ENCODE data around the gene IGSF21. TPM values are rescaled to one million over a fixed set of nuclear protein-coding genes. Genes with fewer than 3 reads are reported as not detected.

The IGSF21 gene
- total and polyA plus RNA-seq, 2 of the 8 experiments (the other 6 are each of a cell fraction or from before 2014, with no cell fraction given) = 22.5 to 28.5 TPM

GRCh38 chr1:18161690-18162089, 54.1 kb downstream of the IGSF21 start:
- TF ChIP-seq KDM1A (IDR thresholded peaks at IDR 0.05; ENCODE audit: borderline replicate concordance, low read length) = 0 out of 2 replicates have a peak, but pooled peaks have one; percentile 28
- TF ChIP-seq RFX5 (IDR thresholded peaks at IDR 0.05; ENCODE audit: borderline replicate concordance, low read depth, low read length) = no peak
- no peak for TF ChIP-seq CTBP2 (IDR thresholded peaks at IDR 0.05; ENCODE audit: borderline replicate concordance, insufficient read depth, insufficient read length, low read length)

More at GRCh38 chr1:18161690-18162089, 54.1 kb downstream of the IGSF21 start:
- no peak overlapping the region for H3K18ac ChIP-seq (ENCODE audit: extremely low read depth, low read length)
- no peaks in the 10 kb centered on the region for H3K4me1 ChIP-seq (replicated peaks in 1 of 4; ENCODE audit: control insufficient read depth in 3 of 4, insufficient read depth in 4 of 4, low read length in 3 of 4)
- H4K91ac ChIP-seq (replicated peaks; ENCODE audit: insufficient read length, low read length) = no peak overlapping the region
- FAIRE-seq = no peak
- H2AK5ac ChIP-seq (ENCODE audit: low read depth, low read length) = no peak overlapping the region
- no peak overlapping the region for H3K27ac ChIP-seq (ENCODE audit: low read depth, low read length)
- H4K5ac ChIP-seq (ENCODE audit: insufficient read length, low read depth, low read length) = no peak overlapping the region
- no peak overlapping the region for H2BK12ac ChIP-seq (ENCODE audit: low read depth, low read length)
- ChIA-PET POLR2A (ENCODE audit: partially characterized antibody) (no interaction called here), CTCF (ENCODE audit: partially characterized antibody) (interaction anchor here (0.9 to 1.2 kb wide), 3 partner anchors 17 to 212 kb away, joined by 3 to 4 read pairs (median 3); no protein-coding TSS in a partner anchor)
- no peaks in the 10 kb centered on the region for H3K79me2 ChIP-seq (ENCODE audit: control insufficient read depth in 1 of 2, insufficient read depth in 2 of 2, low read length in 2 of 2)
- H3K4ac ChIP-seq (replicated peaks; ENCODE audit: insufficient read length, low read depth, low read length) = no peak overlapping the region
- no peak for DNase-seq (ENCODE audit: low read depth in 1 of 2, low spot score in 2 of 2)
- WGBS, 2 experiments (ENCODE audit: extremely low coverage in 1 of 2, insufficient coverage in 1 of 2, insufficient read length in 1 of 2, insufficient replicate concordance in 2 of 2, low coverage in 1 of 2, low lambda C conversion rate in 2 of 2, missing lambda C conversion rate in 1 of 2) = 96% methylated on average over 6 of the region's 6 CpGs; no CpG with 5 or more reads in 1 of the 2 experiments
- no peak overlapping the region for H2BK20ac ChIP-seq (ENCODE audit: low read length)
- H4K8ac ChIP-seq (ENCODE audit: extremely low read depth, insufficient read depth, low read length) = no peak overlapping the region
- no peak overlapping the region for H3K23ac ChIP-seq (ENCODE audit: insufficient read length)
- no peak overlapping the region for H3K4me3 ChIP-seq (ENCODE audit: extremely low read depth in 1 of 4, insufficient read depth in 2 of 4, low read depth in 3 of 4, low read length in 4 of 4)
- no peaks in the 10 kb centered on the region for H4K20me1 ChIP-seq (replicated peaks in 1 of 2; ENCODE audit: control insufficient read depth in 1 of 2, insufficient read depth in 2 of 2, low read length in 2 of 2)
- no peak overlapping the region for H3K14ac ChIP-seq (ENCODE audit: insufficient read length)
- 0 out of 2 replicates have a peak, but pooled peaks cover 1% of the 10 kb centered on the region for H3K23me2 ChIP-seq (ENCODE audit: low read depth, low read length)
- H2BK15ac ChIP-seq (ENCODE audit: low read length) = no peak overlapping the region
- H2BK120ac ChIP-seq (replicated peaks; ENCODE audit: low read depth, low read length) = no peak overlapping the region
- no peak overlapping the region for H3K4me2 ChIP-seq (ENCODE audit: insufficient read depth in 1 of 2, low read depth in 2 of 2, low read length in 2 of 2)
- H3K9ac ChIP-seq (replicated peaks in 1 of 4; ENCODE audit: extremely low read depth in 1 of 4, low read depth in 3 of 4, low read length in 3 of 4) = no peak overlapping the region
- no peak overlapping the region for H3K56ac ChIP-seq (replicated peaks; ENCODE audit: insufficient read length, low read depth, low read length)
- H2AFZ ChIP-seq (ENCODE audit: low read length) = no peak overlapping the region
- no peaks in the 10 kb centered on the region for H3K36me3 ChIP-seq (ENCODE audit: control insufficient read depth in 2 of 4, insufficient read depth in 4 of 4, low read length in 3 of 4)
- H3K27me3 ChIP-seq (replicated peaks in 1 of 4; ENCODE audit: control insufficient read depth in 3 of 4, extremely low read depth in 1 of 4, insufficient read depth in 3 of 4, low read length in 3 of 4) = no peaks in the 10 kb centered on the region; a peak in 1 of 7 replicates
- no peak overlapping the region for H2BK5ac ChIP-seq (ENCODE audit: low read depth, low read length)
- H3K9me3 ChIP-seq (ENCODE audit: insufficient read depth in 2 of 2, low read depth in 1 of 2, low read length in 1 of 2) = no peaks in the 10 kb centered on the region
- H3K79me1 ChIP-seq (ENCODE audit: low read depth, low read length) = no peaks in the 10 kb centered on the region; the same call in 1 of the 2 replicates
